H9 (cell line): ENCODE results near the gene GPR87. TPM values are rescaled to one million over a fixed set of nuclear protein-coding genes. Genes with fewer than 3 reads are reported as not detected.
A peak's percentile ranks its signal among the peaks of the same experiment; 100 is the strongest.

Experiments used
- DNase-seq: peaks from one replicate; pipeline ENCODE4 v3.0.0-alpha.2; 2017
- H2AFZ ChIP-seq: one replicate; pipeline ENCODE4 v1.6.1; 2013; ENCODE audit warnings: mild to moderate bottlenecking, low read length, control low read depth, moderate library complexity
- H2AK5ac ChIP-seq: 2 replicates; pipeline ENCODE4 v1.6.1; 2013; ENCODE audit warnings: low read length, control low read depth, mixed read lengths; ENCODE audit not compliant: insufficient read length
- H2BK120ac ChIP-seq: one replicate; pipeline ENCODE4 v1.6.1; 2013; ENCODE audit warnings: low read depth, mild to moderate bottlenecking, low read length, control low read depth, inconsistent platforms; ENCODE audit not compliant: poor library complexity, severe bottlenecking
- H2BK12ac ChIP-seq: 2 replicates; pipeline ENCODE4 v1.6.1; 2013; ENCODE audit warnings: low read length, control low read depth, mixed read lengths, low read depth; ENCODE audit not compliant: insufficient read length
- H2BK15ac ChIP-seq: 2 replicates; pipeline ENCODE4 v1.6.1; 2013; ENCODE audit warnings: low read depth, low read length, control low read depth
- H2BK20ac ChIP-seq: one replicate; pipeline ENCODE4 v1.6.1; 2013; ENCODE audit warnings: low read depth, mild to moderate bottlenecking, low read length, control low read depth, inconsistent platforms; ENCODE audit not compliant: poor library complexity, severe bottlenecking
- H2BK5ac ChIP-seq: 2 replicates; pipeline ENCODE4 v1.6.1; 2013; ENCODE audit warnings: low read length, control low read depth, mixed read lengths; ENCODE audit not compliant: insufficient read length
- H3K14ac ChIP-seq: 2 replicates; pipeline ENCODE4 v1.6.1; 2013; ENCODE audit warnings: low read length, control low read depth; ENCODE audit not compliant: insufficient read depth
- H3K18ac ChIP-seq: 2 replicates; pipeline ENCODE4 v1.6.1; 2013; ENCODE audit warnings: low read depth, mild to moderate bottlenecking, mixed read lengths, low read length, control low read depth; ENCODE audit not compliant: insufficient read length
- H3K23ac ChIP-seq: 2 replicates; pipeline ENCODE4 v1.6.1; 2013; ENCODE audit warnings: low read length, control low read depth, mixed read lengths, low read depth; ENCODE audit not compliant: insufficient read length
- H3K23me2 ChIP-seq: 2 replicates; pipeline ENCODE4 v1.6.1; 2013; ENCODE audit warnings: low read depth, mild to moderate bottlenecking, mixed read lengths, low read length, control low read depth; ENCODE audit not compliant: insufficient read length, poor library complexity, severe bottlenecking
- H3K27ac ChIP-seq: 2 replicates; pipeline ENCODE4 v1.5.1; 2013; ENCODE audit warnings: low read length, control low read depth, mixed read lengths, low read depth; ENCODE audit not compliant: insufficient read length
- H3K27me3 ChIP-seq: 2 replicates; pipeline ENCODE4 v1.6.1; 2013; ENCODE audit warnings: low read length, control low read depth, inconsistent platforms; ENCODE audit not compliant: insufficient read depth
- H3K4ac ChIP-seq: 2 replicates; pipeline ENCODE4 v1.6.1; 2013; ENCODE audit warnings: low read depth, mild to moderate bottlenecking, control low read depth, inconsistent platforms, low read length, moderate library complexity
- H3K4me1 ChIP-seq: 2 replicates; pipeline ENCODE4 v1.6.1; 2013; ENCODE audit warnings: low read length, control low read depth, inconsistent platforms; ENCODE audit not compliant: insufficient read depth
- H3K4me2 ChIP-seq: 2 replicates; pipeline ENCODE4 v1.6.1; 2013; ENCODE audit warnings: low read length, control low read depth, mixed read lengths; ENCODE audit not compliant: insufficient read length, insufficient read depth
- H3K56ac ChIP-seq: 2 replicates; pipeline ENCODE4 v1.6.1; 2013; ENCODE audit warnings: low read depth, mild to moderate bottlenecking, mixed read lengths, low read length, control low read depth; ENCODE audit not compliant: insufficient read length
- H3K79me1 ChIP-seq: 2 replicates; pipeline ENCODE4 v1.6.1; 2013; ENCODE audit warnings: low read depth, mild to moderate bottlenecking, moderate library complexity, low read length, control low read depth, inconsistent platforms; ENCODE audit not compliant: insufficient read depth, poor library complexity, severe bottlenecking
- H3K79me2 ChIP-seq: 2 replicates; pipeline ENCODE4 v1.6.1; 2013; ENCODE audit warnings: low read length, control low read depth, inconsistent platforms; ENCODE audit not compliant: insufficient read depth
- H3K9ac ChIP-seq: 2 replicates; pipeline ENCODE4 v1.6.1; 2013; ENCODE audit warnings: low read length, control low read depth, mixed read lengths; ENCODE audit not compliant: insufficient read length; ENCODE audit errors: extremely low read depth
- H3K9me3 ChIP-seq: one replicate; pipeline ENCODE4 v1.6.1; 2013; ENCODE audit warnings: low read depth, low read length, inconsistent platforms; ENCODE audit not compliant: control insufficient read depth
- H3T11ph ChIP-seq: one replicate; pipeline ENCODE4 v1.6.1; 2013; ENCODE audit warnings: mild to moderate bottlenecking, low read length, control low read depth, inconsistent platforms
- H4K20me1 ChIP-seq: one replicate; pipeline ENCODE4 v1.6.1; 2013; ENCODE audit not compliant: control insufficient read depth, insufficient read length, insufficient read depth
- H4K5ac ChIP-seq: 2 replicates; pipeline ENCODE4 v1.6.1; 2013; ENCODE audit warnings: low read depth, mild to moderate bottlenecking, mixed read lengths, low read length, control low read depth; ENCODE audit not compliant: insufficient read length
- H4K8ac ChIP-seq: replicated peaks from 2 replicates; pipeline ENCODE4 v1.6.1; 2013; ENCODE audit warnings: low read length, control low read depth, mixed read lengths, low read depth; ENCODE audit not compliant: insufficient read length
- H4K91ac ChIP-seq: 2 replicates; pipeline ENCODE4 v1.6.1; 2013; ENCODE audit warnings: low read depth, mild to moderate bottlenecking, moderate library complexity, mixed read lengths, low read length, control low read depth; ENCODE audit not compliant: insufficient read length
- H3K27ac Mint-ChIP-seq, 3 experiments: 2 replicates in 2 of 3; 3 replicates in 1 of 3; pipeline ENCODE4 v1.8.0; 2020 to 2021; ENCODE audit warnings: mixed read lengths in 3 of 3, mild to moderate bottlenecking in 1 of 3, moderate library complexity in 1 of 3
- H3K27me3 Mint-ChIP-seq: 2 replicates; pipeline ENCODE4 v1.8.0; 2021; ENCODE audit warnings: low read depth, mild to moderate bottlenecking, moderate library complexity, mixed read lengths
- H3K36me3 Mint-ChIP-seq, 3 experiments: 2 replicates in 2 of 3; 3 replicates in 1 of 3; pipeline ENCODE4 v1.8.0; 2020 to 2021; ENCODE audit warnings: low read depth in 3 of 3, mixed read lengths in 3 of 3; ENCODE audit not compliant: insufficient read depth in 1 of 3
- H3K4me1 Mint-ChIP-seq, 2 experiments: 2 replicates each; pipeline ENCODE4 v1.8.0; 2020; ENCODE audit warnings: mixed read lengths in 2 of 2
- H3K4me3 Mint-ChIP-seq, 2 experiments: 2 replicates in 1 of 2; 3 replicates in 1 of 2; pipeline ENCODE4 v1.8.0; 2020 to 2021; ENCODE audit warnings: mild to moderate bottlenecking in 2 of 2, mixed read lengths in 2 of 2, moderate library complexity in 1 of 2
- H3K9me3 Mint-ChIP-seq, 2 experiments: 2 replicates in 1 of 2; 3 replicates in 1 of 2; pipeline ENCODE4 v1.8.0; 2020; ENCODE audit warnings: mild to moderate bottlenecking in 2 of 2, mixed read lengths in 2 of 2, moderate library complexity in 1 of 2
- CTCF ChIP-seq: fragments of 200-600 bp; sonication (generic); conservative IDR thresholded peaks from 3 replicates; pipeline ENCODE4 v1.8.0; 2021; ENCODE audit warnings: antibody characterized with exemption, mild to moderate bottlenecking
- WGBS: extraction: QIAGEN DNeasy Blood & Tissue Kit; methylation state at CpG from one replicate; pipeline ENCODE4 v1.1.7; 2013; ENCODE audit warnings: missing lambda C conversion rate, low lambda C conversion rate, mixed read lengths; ENCODE audit not compliant: insufficient read length; ENCODE audit errors: extremely low coverage; 5-methylcytosine and 5-hydroxymethylcytosine counted together
- total RNA-seq: library from RNA; stranded (reverse); gene quantifications from 2 replicates; pipeline ENCODE4 v1.2.1, GENCODE V29; 2021

GPR87 gene
- total RNA-seq, 1 experiment from 2014 or later, result 0.33 TPM

- H2BK5ac ChIP-seq, result no peak overlapping the region
- no peak overlapping the region for H2AK5ac ChIP-seq
- H4K91ac ChIP-seq, result no peak overlapping the region
- H3K4me1 ChIP-seq, result no peaks in the 10 kb centered on the region; the same call in 1 of the 2 replicates
- no peak overlapping the region for H2BK120ac ChIP-seq
- no peak overlapping the region for H3K9ac ChIP-seq
- H3K27me3 ChIP-seq, result no peaks in the 10 kb centered on the region
- H2BK15ac ChIP-seq, result no peak overlapping the region
- no peak overlapping the region for H3K4ac ChIP-seq
- H3K9me3 ChIP-seq, result no peaks in the 10 kb centered on the region
- no peak overlapping the region for H3K56ac ChIP-seq
- H3K79me2 ChIP-seq, result no peaks in the 10 kb centered on the region
- no peak for TF ChIP-seq CTCF
- no peak overlapping the region for H2BK20ac ChIP-seq
- no peak for DNase-seq
- Mint-ChIP-seq H3K4me3 (no peak overlapping the region), H3K4me1 (peaks cover 32 to 37% of the 10 kb centered on the region in 2 experiments), H3K9me3 (no peaks in the 10 kb centered on the region), H3K27me3 (no peaks in the 10 kb centered on the region), H3K27ac (0 out of 7 replicates have a peak overlapping the region, but pooled peaks of 1 of the 3 experiments have one; percentile 31), H3K36me3 (no peaks in the 10 kb centered on the region; a peak in 1 of 7 replicates)
- no peak overlapping the region for H3K4me2 ChIP-seq
- H3K18ac ChIP-seq, result no peak overlapping the region
- no peaks in the 10 kb centered on the region for H3K79me1 ChIP-seq
- no peak overlapping the region for H2AFZ ChIP-seq
- no peak overlapping the region for H3T11ph ChIP-seq
- no peak overlapping the region for H4K5ac ChIP-seq
- no peak overlapping the region for H2BK12ac ChIP-seq
- H3K23ac ChIP-seq, result no peak overlapping the region
- no CpG with 5 or more reads among the region's 7 CpGs for WGBS
- no peaks in the 10 kb centered on the region for H3K23me2 ChIP-seq
- no peak overlapping the region for H3K14ac ChIP-seq
- H4K8ac ChIP-seq, result no peak overlapping the region
- H4K20me1 ChIP-seq, result no peaks in the 10 kb centered on the region
- H3K27ac ChIP-seq, result no peak overlapping the region
These were observed 2.4 kb upstream of the GPR87 start for GRCh38 chr3:151318991-151319390.
